GM20431 (cell line): ENCODE measurements around the gene MLLT10.
"Not testable (repeated sequence)": the region's sequence is repeated elsewhere in the genome, so short reads cannot be mapped to it uniquely, and the experiment has no call there.

Experiments used
- in situ Hi-C: fragments of 300-500 bp; cut with MseI, MboI; formaldehyde crosslinking; loops from one replicate; pipeline ENCODE4 v1.15.0; 2020; ENCODE audit warnings: low sequenced_read_pairs; ENCODE audit not compliant: unreplicated experiment

Gene MLLT10

DNA sequence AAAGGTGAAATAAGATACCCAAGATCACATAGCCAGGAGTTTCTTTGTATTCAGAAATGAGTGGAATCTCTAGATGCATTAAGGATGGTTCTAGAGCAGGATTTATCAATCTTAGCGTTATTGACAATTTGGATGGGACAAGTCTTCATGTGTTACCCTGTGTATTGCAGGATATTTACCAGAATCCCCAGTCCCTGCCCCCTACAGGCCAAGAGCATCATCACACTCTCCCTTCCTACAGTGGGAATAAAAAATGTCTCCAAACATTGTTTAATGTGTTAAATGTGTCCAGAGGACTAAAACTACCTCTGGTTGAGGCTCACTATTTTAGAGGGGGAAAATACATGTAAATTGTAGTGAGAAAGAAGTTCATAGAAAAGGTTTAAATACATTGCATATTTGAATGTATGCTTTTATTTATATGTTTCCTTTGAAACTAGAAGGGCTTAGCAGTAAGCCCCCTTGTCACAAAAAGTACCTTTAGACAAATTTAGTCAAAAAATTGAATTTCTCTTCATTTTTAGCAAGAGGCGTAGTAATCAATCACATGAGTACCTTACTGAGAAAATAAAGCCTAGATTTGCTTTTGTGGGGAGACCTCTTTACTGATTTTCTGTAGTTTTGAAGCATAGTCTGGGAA lies 141.2 kb downstream of the MLLT10 start:
- in situ Hi-C loops = no loop called here

DNA sequence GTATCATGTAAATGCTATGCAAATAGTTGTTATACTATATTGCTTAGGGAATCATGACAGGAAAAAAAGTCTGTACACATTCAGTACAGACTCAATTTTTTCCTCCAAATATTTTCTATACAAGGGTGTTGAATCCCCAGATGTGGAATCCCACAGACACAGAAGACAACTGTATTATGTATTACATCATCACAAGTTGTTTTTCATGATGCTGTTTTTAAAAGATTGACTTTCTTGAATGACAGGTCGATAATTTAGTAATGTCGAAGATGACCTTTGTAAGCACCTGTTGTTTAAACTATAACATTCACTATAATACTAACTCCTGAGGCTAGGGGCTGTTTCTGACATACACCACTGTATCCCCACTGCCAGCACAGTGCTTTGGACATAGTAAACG lies 143.5 kb downstream of the MLLT10 start:
- in situ Hi-C loops = no loop called here

DNA sequence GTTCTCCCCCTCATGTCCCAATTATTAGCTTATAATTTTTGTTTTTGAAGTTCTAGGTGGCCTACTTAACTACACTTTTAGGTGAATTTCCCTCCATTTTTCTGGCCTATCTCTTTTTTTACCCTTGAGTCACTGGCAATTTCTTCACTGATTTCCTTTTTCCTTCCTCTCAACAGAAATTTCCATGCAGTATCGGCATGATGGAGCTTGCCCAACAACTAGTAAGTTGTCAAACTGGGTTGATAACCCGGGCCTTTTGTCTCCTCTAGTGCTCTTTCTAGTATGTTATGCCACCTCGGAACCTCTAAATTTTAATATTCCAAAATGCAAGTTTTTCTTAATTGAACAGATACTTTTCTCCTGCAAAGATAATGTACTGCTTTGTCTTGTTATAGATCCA lies 147.1 kb downstream of the MLLT10 start:
- in situ Hi-C loops = no loop called here

DNA sequence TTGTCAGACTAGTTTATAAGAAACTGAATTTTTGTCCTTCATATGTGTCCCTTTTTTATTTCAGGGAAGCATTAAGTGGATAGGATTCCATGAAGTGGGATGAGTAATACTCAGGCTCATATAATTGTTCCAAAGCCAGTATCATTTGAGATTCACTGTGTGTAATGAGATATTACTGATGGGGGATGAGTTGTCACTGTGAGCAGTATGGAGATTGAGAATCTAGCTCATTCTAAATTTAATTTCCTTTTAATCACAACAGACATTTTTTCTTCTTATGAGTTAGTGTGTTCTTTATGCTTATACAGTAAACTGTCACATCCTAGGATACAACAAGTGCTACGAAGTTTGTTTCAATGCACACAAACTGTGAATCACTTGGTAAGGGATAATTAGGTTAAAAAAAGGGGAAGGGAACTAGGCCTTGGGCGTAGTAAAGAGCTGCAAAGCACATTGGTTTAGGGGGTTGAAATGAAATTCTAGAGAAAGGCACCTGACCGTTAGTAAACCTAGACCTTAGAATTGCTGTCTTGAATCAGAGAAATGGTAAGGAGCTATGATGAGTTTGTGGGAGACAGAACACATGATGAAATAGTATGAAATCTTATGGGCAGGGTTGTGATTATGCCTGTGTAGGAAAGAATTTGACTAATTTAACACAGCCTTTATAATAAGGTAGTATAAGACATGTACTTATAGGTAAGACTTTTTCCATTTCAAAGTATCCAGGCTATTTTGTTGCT lies 153.4 kb downstream of the MLLT10 start:
- in situ Hi-C loops = no loop called here

DNA sequence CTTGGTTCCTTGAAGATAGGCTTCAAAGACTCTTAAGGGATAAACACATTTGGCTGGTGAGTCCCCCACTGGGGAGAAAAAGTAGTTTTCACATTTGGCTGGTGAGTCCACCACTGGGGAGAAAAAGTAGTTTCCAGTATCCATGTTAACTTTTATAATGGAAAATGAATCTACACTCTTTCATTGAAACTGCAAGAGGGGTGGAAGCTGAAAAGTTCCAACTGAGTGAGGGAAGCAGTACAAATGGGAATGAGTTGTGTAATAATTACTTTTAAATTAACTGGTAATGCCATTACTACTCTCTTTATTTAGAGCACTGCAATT lies 153.9 kb downstream of the MLLT10 start:
- in situ Hi-C loops = no loop called here

DNA sequence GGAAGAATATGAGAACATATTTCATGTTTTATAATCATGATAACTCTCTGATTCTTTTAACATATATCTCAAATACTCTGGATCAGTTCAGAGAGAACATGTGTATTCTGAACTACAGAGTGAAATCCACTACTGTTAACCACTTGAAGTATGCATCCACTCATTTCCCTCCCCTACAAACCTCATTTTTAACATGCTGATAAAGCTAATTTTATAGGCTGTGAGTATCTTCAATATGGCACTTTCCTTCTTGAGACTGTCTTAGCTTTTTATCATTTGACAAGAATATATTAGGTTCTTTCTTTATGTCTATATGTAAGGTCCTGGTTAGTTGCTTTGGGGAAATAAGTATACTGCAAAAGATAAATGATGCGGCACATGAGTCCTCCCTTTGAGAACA lies 154.8 kb downstream of the MLLT10 start:
- in situ Hi-C loops = no loop called here

DNA sequence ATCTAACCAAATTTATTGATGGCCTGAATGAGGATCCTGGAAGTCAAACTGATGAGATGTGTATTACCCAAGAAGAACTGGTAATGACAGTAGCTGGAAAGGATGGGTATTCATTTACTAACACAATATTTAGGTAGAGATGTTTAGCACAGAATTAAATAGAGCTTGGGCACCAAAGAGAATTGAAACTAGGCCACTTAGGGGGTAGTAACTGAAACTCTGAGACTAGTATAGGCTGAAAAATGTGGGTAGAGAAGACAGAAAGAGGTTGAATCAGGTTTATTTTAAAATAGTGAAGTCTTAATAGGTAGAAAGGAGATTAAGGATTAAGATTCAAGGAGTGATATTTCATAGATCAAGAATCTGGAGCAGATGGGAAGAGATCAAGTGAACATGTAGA lies 155.8 kb downstream of the MLLT10 start:
- in situ Hi-C loops = no loop called here

DNA sequence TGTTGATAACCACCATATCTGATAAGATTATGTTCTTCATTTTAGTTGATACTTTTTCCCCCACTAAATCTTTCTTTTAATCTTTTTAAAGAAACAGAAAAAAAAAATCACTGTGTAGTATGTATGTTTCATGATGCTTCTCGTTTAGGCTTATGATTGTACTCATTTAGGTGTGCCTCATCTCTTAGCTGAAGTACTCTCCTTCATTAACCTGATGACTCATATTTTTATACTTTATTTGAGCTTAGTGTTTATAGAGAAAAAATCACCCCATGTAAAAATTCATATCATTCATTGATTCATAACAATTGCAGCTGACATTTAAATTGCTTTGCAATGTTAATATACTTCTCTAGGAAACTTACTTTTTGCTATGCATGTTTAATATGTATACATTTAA lies 158.9 kb downstream of the MLLT10 start:
- in situ Hi-C loops = no loop called here

DNA sequence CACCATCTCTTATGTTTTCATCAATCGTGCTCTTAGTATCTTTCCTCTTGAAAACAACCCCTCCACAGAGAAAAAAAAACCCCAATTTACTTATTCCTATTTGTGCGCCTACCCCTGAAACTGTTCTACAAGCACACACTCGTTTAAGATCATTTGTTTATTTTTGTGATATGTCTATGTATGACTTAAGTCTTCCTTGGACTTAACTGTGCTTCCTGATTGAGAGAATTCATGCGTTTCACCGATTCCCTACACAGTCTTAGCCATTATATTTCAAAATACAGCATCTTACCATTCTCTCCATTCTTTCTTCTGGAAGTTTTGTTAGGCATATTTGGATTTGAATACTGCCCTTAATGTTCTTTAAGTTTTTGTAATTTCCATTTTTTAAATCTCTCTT lies 159.4 kb downstream of the MLLT10 start:
- in situ Hi-C loops = no loop called here

DNA sequence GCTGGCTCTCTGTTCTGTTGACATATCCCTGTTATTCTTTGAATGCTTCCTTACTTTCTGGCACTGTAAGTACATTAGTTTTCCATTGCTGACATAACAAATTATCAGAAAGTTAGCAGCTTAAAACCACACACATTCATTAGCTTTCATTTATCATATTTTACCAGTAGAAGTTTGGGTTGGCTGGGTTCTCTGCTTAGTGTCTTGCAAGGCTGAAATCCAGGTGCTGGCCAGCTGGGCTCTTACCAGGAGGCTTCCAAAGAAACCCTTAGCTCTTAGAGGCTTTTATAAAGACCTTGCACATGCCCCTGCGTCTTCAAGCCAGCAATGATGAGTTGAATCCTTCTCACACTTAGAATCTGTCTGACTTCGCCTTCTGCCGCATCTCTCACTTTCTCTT lies 160.6 kb downstream of the MLLT10 start:
- in situ Hi-C loops = no loop called here

DNA sequence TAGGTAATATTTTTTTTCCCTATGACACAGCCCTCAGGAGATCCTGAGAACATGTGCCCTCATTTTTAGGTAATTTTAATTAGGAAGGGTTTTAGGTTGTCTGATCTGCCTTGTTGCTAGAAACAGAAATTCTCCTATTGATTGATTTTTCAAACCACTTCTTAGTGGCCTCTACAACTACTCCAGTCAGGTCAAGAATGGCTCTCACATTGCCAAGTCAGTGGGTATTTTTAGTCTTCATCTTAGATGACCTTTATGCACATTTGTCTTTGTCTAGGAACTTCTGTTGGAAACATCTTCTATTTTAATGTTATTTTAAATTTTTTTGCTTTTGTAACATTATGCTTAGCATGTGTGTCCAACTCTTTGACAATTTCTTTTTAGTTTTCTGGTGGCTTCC lies 162.3 kb downstream of the MLLT10 start:
- in situ Hi-C loops = no loop called here

DNA sequence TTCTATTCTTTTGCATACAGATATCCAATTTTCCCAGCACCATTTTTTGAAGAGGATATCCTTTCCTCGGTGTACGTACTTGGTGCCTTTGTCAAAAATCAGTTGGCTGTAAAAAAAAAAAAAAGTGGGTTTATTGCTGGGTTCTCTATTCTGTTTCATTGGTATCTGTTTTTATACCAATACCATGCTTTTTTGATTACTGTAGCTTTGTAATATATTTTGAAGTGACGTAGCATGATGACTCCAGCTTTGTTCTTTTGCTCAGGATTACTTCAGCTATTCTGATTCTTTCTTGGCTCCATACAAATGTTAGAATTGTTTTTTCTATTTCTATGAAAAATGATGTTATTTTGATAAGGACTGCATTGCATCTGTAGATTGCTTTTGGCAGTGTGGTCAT lies 165.5 kb downstream of the MLLT10 start:
- in situ Hi-C loops = no loop called here

DNA sequence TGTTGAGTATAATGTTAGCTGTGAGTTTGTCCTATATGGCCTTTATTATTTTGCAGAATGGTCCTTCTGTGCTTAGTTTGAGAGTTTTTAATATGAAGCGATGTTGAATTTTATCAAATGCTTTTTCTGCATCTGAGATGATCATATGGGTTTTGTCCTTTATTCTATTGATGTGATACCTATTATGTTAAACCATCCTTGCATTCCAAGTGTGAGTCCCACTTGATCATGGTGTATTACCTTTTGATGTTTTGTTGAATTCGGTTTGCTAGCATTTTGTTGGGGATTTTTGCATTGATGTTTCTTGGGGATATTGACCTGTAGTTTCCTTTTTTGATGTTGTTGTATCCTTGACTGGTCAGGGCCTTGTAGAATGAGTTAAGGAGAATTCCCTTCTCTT lies 166.4 kb downstream of the MLLT10 start:
- in situ Hi-C loops = no loop called here

DNA sequence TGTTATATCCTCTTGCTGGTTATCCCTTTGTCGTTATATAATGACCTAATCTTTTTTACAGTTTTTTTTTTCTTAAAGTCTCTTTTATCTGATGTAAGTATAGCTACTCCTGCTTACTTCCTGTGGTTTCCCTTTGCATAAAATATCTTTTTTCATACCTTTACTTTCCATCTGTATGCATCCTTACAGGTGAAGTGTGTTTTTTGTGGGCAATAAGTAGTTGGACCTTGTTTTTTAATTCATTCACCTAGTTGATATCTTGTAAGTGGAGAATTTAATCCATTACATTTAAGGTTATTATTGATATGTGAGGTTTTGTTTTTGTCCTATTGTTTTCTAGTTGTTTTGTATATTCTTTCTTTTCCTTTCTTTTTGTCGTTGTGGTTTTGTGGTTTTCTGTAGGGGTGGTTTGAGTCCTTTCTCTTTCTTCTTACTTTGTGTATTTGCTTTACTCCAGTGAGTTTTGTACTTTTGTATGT lies 168.6 kb downstream of the MLLT10 start:
- in situ Hi-C loops = no loop called here

DNA sequence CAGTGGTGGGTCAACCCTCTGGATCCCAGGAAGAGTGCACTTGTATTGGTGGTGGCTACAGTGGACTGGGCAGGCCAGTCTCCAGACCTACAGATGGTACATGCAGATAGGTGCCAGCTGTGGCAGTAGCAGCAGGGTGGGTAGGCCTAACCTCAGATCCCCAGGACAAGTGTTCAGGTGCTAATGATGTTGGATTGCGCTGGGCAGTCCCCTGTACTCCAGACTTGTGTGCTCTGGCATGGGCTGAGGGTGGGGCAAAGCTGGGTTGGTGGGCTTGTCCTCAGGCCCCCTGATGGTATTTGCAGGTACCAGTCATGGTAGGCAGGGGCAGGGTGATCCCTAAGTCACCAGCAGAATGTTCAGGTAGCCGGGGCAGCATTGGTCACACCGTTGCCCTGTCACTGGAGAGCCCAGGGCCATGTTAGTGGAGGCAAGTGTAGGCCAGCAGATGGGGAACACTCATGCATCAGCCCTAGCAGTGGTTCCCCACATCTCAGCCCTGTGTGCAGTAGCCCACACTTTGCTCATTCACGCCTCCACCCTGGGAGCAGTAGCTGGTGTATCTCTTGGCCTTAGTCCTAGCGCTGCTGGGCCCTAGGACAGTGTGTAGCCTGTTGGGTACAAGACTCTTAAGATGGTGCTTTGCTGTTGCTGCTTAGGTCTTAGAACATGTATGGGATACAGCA lies 171.3 kb downstream of the MLLT10 start:
- in situ Hi-C loops = no loop called here

DNA sequence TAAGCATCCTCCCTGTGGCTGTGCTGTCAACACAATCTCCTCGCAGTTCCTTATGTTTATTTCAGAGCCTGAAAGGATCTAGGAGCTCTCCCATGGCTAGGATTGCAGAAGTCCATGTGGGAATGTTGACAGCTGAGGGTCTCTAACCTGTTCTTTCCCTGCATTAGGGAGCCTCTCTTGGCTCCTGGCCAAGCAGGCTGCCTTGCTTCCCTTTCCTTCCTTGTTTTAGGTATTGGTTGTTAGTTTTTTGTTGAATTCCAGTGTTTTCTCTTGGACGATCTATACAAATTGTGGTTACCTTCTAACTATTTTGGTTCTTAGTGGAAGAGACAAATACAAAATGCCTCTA lies 171.8 kb downstream of the MLLT10 start:
- in situ Hi-C loops = no loop called here

DNA sequence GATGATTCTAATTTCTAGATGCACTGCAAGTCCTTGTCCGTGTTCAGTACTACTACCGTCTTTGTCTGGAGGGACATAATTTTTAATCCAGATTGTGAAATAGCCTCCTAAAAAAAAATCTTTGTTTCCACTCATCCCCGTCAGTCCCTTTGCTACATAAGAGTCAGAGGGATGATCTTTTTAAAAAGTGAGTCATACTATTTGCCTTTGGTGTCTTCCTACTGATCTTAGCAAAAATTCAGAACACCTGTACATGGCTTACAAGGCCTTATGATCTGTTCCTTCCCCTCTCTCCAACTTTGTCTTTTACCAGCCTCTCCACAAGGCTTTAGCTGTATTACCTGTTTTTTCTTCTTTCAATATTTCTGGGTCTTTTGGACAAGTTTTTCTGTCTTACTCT lies 173.5 kb downstream of the MLLT10 start:
- in situ Hi-C loops = no loop called here

DNA sequence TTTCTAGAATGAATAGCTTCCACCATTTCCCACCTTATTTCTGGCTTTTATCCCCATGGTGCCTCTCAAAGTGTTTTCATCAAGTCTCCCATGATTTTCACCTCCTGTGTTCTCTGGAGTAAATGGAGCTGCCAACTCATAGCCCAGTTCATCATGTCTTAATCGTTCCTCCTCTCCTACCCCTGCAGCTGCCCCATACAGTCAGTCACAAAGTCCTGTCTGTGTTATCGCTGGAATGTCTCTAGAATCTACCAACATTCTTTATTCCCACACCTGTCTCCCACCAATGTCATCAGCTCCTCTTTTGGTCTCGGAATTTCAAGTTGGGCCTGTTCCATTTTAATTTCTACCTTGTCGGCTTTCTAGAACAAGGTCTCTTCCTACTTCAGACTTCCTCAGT lies 178.9 kb downstream of the MLLT10 start:
- in situ Hi-C loops = no loop called here

DNA sequence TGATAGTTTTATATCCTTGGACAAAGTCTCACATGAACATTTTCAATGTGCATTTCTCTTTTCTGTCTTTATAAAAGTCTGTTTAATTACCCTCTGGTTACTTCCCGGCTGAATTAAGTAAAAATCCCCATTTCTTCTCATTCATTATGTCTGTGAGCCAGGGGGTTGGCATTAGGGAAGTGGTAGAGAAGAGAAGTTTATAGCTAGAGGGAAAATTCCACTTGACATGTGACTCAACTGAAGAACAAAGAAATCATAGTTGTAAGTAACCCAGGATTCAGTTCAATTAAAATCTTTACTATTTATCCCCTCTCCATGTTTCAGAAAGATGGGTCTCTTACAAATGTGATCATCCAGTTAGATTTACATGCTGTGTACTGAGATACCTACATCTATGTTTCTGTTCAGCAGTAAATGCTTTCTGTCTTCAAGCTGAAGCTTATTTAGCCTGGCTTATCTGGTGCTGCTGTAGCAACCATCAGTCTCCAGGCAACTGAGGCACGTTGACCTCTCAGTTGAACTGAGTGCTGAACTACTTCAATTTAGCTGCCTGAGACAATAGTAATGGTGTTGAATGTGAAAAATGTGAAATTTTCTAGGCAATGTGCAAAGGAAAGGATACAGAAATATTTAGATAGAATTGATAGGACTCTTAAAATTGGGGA lies 181.6 kb downstream of the MLLT10 start:
- in situ Hi-C loops = no loop called here

DNA sequence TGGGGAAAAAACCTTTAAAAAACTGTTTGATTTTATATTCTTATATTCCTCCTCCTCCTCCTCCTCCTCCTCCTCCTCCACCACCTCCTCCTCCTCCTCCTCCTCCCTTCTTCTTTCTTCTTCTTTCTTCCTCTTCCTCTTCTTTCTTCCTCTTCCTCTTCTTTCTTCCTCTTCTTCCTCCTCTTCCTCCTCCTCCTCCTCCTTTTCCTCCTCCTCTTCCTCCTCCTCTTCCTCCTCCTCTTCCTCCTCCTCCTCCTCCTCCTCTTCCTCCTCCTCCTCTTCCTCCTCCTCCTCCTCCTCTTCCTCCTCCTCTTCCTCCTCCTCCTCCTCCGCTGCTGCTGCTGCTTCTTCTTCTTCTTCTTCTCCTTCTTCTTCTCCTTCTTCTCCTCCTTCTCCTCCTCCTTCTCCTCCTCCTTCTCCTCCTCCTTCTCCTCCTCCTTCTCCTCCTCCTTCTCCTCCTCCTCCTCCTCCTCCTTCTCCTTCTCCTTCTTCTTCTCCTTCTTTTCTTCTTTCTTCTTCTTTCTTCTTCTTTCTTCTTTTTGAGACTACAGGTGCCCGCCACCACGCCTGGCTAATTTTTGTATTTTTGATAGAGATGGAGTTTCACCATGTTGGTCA lies 183.5 kb downstream of the MLLT10 start:
- in situ Hi-C loops = not testable (repeated sequence)

DNA sequence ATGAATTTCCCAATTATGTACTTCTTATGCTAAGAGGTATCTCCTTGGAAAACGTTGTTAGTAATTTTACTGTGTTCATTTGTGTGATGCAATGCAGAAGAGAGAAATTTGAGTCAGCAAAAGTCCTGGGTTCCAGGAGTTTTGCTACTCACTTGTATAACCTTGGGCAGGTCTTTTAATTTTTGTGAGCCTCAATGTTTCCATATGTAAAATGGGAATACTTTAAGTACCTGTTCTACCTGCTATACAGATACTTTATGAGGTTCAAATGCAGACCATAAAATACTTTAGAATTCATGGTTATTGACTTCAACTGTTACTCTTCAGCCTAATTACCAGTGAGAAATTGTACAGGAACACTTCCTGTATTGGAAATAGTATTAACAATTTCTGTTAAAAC lies 185.5 kb downstream of the MLLT10 start:
- in situ Hi-C loops = no loop called here
